ENCODE data around the gene PPARGC1A.

PPARGC1A gene

DNA sequence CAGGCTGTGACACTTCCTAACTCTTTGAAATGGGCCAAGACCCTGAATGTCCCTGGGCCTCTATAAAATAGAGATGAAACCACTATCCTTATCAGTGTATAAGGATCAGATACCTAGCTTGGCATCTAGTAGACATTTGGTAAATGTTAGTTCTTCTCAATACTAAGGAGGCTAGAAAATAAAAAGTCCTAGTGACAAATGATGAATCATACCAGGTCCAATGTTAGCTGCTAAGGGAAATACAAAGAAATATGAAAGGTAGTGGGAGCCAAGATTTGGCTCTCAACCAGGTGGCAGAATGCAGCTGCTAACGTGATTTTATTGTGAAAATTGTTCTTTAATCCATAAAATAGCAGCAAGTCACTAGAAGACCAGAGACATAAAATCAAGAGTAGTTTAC, 19.8 kb upstream of the PPARGC1A start:
- DNase-seq (ENCODE audit: low read depth in 2 of 2): no peak

GRCh38 chr4:23906839-23907238, 17.0 kb upstream of the PPARGC1A start:
- no peak for DNase-seq (ENCODE audit: low read depth in 2 of 2)

DNA sequence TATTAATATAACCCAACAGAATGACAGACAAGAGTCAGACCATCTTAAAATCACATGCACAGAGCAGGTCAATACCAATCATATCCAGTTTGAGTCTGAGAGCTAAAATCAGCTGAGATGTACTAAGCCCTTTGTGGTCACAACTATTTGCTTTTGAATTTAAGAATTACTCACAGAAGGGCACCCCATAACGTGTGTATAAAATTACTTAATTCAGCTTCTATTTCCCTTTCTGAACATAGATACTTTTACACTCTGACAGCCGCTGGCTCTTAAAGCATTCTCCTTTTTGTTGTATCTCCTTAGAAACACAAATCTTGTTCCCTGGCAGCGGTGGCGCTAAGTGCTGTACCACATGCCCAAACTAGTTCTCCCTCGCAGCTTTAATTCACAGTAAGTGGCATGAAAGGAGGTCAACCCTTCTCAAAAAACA, 14.8 kb upstream of the PPARGC1A start:
- DNase-seq (ENCODE audit: low read depth in 2 of 2): no peak

DNA sequence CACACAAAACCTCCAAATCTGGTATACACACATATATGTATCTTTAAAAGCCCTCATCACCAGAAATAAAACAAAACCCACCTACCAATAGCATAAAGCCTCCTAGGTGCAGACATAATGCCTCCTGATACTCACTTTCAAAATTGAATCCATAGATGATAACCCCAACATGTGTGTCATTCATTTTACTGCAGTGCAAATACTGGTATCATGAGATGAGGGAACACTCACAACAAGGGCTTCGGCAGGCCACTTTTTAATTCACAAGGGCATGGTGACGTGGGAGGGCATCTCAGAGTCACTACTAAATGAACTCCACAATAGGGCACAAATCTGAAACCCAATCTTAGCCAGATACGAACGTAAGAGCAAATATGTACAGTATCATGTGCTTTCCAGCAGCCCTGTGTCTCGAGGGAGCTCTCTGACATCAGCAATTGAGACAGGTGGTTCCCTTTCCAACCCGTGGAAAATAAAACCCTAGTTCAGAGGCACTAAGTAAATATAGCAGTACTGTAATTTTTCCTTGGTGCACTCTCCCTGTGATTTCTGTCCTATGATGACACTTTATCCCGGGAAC, 14.1 kb upstream of the PPARGC1A start:
- no peak for DNase-seq (ENCODE audit: low read depth in 2 of 2)

DNA sequence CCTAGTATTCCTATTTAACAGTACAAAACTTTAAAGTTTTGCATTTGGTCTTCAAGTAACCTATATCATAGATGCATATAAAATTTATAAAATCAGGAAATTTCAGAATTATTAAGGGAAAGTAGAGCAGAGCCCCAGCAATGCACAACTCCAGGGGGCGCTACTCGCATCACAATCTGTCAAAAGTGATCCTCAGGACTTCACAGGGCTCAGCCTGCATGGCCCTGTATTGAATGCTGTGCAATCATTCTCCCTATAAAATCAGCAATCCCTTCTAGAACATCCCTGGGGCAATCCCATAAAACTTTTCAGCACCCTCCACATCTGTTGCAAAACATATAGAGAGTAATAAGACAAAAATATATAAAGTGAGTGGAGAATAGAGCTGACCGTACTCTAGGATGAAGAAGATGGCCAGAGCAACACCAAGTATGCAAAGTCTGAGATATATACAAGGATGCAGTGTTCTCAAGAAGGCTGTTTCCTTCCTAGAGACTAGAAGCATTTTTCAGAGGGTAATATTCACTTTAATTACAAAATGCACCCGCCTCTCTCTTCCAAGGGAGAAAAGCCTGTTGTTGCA, 12.5 kb upstream of the PPARGC1A start:
- no peak for DNase-seq (ENCODE audit: low read depth in 2 of 2)

DNA sequence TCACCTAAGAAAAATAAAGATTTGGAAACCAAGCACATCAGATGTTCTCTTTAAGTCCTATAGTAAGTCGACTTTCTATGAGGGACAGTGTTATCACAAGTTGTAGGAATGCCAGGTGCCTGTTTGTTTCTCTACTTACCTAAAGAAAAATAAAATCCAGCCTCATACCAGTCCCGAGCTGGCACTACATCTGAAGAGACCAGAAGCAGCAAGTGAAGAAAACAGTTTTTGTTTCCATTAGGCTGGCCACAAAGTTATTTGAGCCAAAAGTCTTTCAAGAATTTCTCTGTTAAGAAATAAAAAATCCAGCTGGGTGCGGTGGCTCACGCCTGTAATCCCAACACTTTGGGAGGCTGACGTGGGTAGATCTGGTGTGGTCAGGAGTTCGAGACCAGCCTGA, 10.8 kb upstream of the PPARGC1A start:
- no peak for DNase-seq (ENCODE audit: low read depth in 2 of 2)

GRCh38 chr4:23899565-23899964, 9.7 kb upstream of the PPARGC1A start:
- DNase-seq (ENCODE audit: low read depth in 2 of 2): no peak

DNA sequence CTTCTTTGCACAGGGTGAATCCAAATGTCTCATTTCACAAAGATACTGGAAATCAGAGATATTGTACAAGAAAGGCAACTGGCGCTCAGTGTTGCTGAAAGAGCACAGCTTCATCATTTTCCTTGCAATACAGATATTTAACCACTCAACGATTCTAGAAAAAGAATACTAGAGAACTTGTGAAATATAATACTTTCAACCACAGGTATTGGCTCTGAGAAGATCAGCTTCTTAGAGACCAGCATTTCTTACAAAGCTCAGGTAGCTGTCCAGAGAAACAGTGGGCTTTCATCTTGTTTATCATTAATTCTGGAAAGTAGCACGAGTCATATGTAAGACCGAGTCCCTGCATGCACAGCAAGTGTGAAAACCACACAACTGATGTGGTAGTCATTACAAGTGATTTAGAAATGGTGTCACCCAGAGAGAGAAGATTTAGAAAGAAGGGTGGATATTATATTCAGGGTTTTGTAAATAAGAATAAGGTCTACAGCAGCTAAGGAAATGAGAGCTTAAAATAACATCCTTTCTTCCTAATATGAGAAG, 7.8 kb upstream of the PPARGC1A start:
- no peak for DNase-seq (ENCODE audit: low read depth in 2 of 2)

DNA sequence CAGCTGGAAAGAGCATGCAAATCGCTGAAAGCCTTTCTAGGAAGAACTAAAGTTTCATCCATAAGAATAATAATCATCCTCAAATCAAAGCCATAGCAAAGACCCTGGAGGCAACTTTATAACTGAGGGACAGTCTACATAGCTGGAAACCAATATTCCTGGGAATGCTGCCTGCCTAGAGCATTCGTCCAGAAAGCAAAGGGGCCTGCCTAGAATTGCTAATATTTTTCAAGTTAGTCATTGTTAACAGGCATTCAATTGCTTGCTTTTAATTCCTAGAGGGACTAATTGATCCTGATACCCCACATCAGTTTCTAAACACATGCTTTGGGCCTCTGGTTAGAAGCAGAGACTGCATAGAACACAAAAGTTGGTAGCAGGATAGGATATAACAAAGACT, 4.2 kb upstream of the PPARGC1A start:
- DNase-seq (ENCODE audit: low read depth in 2 of 2): no peak

GRCh38 chr4:23891064-23891421, 1.2 kb upstream of the PPARGC1A start:
- DNase-seq (ENCODE audit: low read depth in 2 of 2): no peak

- no peak for DNase-seq (ENCODE audit: low read depth in 2 of 2)
Observed at GRCh38 chr4:23890369-23891063, 669 bp upstream of the PPARGC1A start.

DNA sequence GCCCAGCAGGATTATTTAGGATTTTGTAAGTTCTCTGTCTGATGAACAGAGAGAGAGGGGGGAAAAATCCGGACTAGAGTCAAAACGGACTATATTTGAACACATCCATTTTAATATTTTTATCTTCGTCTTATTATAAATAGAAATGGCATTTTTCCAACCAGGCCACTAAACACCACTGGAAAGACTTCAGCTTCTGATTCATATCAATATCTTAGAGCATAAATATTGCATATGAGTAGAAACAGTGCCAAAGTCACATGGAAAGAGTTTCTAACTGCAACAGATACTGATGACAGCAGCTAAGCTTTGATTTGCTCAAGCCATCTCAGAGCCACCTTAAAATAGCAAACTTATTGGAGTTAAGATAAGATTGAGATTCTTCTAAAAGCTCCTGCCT, 456 bp downstream of the PPARGC1A start:
- no peak for DNase-seq (ENCODE audit: low read depth in 2 of 2)

DNA sequence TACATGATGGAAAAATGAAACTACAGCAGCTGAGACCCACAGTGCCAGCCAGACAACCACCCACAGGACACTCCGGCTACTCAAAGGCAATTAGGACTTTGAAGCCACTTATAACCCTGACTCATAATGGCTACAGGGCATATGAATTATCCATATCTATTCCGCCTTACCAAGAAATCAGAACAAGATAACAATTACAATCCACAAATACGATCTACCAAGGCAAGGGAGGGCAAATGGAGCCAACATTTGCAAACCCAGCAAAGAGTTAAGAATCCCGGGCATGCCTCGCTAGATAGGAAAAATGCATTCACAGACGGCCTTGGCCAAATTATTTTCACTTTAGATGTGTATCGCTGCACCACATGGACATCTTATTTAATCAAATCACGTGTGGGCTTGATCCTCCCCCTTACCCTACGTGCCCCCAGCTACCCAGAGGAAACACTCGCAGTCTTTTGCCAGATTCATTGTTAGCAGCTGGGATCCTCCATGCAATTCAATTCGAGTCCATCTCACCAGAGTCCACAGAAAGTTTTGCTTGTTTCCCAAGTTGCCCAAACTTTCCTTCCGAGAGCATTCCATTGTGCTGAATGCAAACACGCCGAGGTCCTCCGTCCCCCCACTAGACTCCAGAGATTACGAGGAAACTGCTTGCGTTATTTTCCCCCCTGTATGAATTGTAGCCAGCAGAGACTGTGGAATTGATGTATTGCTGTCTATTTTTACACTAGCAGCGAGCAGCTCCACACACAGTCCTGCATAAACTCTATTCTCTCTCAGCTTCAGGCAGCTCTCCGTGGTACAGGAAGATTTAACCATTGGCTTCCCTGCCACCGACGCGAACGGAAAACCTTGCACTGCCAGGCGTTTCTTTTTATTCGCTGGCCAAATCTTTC, 1.2 kb downstream of the PPARGC1A start:
- DNase-seq (ENCODE audit: low read depth in 2 of 2): no peak

GRCh38 chr4:23887989-23888388, 1.9 kb downstream of the PPARGC1A start:
- DNase-seq (ENCODE audit: low read depth in 2 of 2): no peak

DNA sequence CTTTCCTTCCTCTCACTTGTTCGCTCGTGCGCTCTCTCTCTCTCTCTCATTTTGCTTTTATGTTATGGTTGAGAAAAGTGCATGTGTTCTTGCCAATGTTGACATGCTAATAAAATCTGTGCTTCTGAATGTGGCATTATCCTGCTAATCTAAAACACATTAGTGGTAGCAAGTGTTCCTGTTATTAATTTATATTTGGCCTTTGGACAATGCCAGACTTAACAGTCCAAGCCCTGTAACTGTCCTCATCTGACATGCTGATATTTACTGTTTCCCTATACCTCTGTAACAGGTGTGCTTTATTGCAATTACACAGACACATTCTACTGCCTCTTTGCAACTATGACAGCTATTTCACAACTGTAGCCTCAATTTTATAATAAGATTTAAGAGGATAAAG, 2.7 kb downstream of the PPARGC1A start:
- no peak for DNase-seq (ENCODE audit: low read depth in 2 of 2)

GRCh38 chr4:23885943-23886590, 3.8 kb downstream of the PPARGC1A start:
- no peak for DNase-seq (ENCODE audit: low read depth in 2 of 2)

GRCh38 chr4:23884741-23885140, 5.1 kb downstream of the PPARGC1A start:
- no peak for DNase-seq (ENCODE audit: low read depth in 2 of 2)

- DNase-seq (ENCODE audit: low read depth in 2 of 2): no peak
Observed at GRCh38 chr4:23884261-23884660, 5.6 kb downstream of the PPARGC1A start.

- no peak for DNase-seq (ENCODE audit: low read depth in 2 of 2)
Observed at GRCh38 chr4:23882976-23883531, 6.8 kb downstream of the PPARGC1A start.

GRCh38 chr4:23881674-23882337, 8.0 kb downstream of the PPARGC1A start:
- no peak for DNase-seq (ENCODE audit: low read depth in 2 of 2)

- no peak for DNase-seq (ENCODE audit: low read depth in 2 of 2)
Observed at GRCh38 chr4:23881052-23881501, 8.8 kb downstream of the PPARGC1A start.
